HG03066 (cell line): ENCODE data around the gene EXOC4.
"Not testable (repeated sequence)": the region's sequence is repeated elsewhere in the genome, so short reads cannot be mapped to it uniquely, and the experiment has no call there.

Experiments
- ATAC-seq: cut with Tn5 transposase; IDR thresholded peaks from one replicate; pipeline ENCODE4 v1.9.1; 2021; ENCODE audit warnings: low read depth; ENCODE audit not compliant: unreplicated experiment

EXOC4 gene

DNA sequence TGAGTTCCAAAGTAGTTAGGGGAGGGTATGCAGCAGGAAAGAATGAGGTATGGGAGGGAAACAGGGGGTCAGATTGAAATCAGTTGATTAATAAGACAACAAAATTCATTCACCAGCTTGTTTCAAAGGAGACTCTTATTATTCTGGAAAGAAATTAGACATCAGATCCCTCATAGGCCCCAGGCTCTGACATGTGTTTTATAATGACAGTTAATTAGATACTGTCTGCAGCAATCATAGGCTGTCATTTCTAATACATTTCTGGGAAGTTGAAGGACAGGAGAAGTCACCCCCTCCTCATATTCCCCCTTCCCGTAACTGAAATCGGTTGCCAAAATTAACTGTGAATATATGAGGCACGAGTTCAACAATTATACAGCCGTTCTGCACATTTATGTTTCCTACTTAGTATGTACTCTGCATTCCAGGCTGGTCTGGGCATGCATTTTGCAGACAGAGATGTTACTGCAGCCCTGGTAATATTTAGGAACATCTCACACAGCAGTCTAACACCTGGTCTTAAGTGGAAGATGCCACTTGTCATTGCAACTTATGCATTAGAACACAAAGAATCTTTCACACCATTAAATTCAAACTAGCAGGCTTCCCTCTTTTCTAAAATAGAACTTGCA lies 519.0 kb downstream of the EXOC4 start:
- ATAC-seq: no peak

DNA sequence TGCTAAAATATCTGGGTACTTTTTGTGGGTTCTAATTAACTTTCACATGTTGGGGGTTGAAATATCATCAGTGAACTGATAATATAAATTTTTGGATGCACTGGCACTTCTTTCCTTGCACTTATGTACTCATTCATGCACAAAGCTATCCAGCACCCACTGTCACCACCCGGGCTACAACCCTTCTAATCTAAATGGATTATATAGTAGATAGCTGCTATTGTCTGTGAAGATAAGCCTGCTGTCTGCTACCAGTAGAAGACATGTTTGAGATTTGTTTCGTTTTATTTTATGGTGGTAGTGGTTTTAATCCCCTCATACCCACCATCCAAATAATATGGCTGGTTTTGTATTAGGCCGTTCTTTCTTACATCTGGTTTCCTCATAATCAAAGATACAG lies 520.7 kb downstream of the EXOC4 start:
- ATAC-seq: no peak

DNA sequence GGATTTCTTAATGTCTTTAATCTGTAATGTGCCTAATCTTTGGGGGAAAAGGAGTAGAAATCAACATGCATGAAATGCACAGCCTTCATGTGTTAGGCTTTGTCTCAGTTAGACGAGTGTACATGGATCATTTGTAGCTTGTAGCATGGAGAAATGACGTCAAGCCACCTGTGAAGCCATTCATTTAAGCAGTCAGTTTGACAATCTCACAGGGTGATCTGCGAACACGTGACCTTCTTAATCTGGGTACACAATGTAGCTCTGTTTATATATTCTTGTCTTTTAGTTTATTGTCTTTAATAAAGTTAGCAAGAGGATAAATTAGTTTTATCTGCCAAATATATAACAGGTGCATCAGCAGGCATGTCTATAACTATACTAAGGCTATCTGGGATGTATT lies 522.3 kb downstream of the EXOC4 start:
- no peak for ATAC-seq

DNA sequence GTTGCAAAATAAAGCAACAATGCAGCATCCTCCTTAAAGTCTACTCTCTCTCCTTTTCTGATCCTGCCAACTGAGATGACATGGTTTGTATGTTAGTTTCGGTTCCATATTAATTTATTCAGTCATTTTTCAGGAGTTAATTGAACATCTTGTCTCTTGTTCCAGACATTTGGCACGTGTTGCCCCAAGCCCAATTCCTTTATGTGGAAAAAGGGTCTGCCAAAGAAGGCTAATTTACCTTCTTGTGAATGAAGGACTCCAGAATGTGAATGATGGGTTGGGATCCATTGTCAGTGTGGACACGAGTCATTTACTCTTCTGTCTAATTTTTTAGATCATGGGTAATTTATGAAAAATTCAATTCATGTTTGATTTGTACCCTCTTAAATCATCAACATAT lies 523.4 kb downstream of the EXOC4 start:
- ATAC-seq: no peak

DNA sequence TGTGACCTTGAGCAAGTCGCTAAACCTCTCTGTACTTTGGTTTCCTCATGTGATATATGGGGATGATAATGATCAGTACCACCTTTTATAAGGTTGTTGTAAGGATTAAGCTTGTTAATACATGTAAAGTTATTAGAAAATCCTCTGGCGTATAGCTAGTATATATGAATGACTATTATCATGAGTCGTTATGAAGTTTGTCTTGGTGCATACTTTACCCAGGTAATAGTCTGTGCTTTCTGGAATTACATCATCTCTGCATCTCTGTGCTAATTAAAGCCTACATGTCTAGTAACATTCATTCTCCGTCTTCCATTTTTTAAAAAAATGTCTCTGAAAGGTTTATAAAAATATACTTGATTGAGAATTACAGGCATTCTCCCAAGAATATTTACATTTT lies 524.8 kb downstream of the EXOC4 start:
- ATAC-seq: no peak

DNA sequence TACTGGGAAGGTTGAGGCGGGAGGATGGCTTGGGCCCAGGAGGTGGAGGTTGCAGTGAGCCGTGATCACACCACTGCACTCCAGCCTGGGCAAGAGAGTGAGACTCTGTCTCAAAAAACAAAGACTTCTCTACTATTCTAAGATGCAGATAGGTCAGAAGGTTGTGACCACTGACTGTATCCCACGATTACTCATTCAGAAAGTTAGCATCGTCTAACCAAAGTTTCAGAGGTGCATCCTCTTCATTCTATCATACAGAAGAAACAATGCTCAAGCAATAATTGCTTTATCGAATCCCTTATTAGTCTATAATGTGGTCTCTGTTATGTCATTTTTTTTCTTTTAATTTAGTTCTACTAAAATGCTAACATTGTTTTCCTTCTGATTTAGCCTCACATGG lies 525.6 kb downstream of the EXOC4 start:
- ATAC-seq: peak; percentile 85

DNA sequence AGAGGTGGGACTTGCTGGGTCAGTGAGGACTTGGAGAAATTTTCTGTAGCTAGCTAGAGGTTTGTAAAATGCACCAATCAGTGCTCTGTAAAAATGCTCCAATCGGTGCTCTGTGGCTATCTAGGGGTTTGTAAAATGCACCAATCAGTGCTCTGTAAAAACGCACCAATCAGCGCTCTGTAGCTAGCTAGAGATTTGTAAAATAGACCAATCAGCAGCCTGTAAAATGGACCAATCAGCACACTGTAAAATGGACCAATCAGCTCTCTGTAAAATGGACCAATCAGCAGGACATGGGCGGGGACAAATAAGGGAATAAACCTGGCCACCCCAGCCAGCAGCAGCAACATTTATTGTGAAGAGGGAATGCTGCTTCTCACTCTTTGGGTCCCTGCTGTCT lies 526.7 kb downstream of the EXOC4 start:
- ATAC-seq: not testable (repeated sequence)

DNA sequence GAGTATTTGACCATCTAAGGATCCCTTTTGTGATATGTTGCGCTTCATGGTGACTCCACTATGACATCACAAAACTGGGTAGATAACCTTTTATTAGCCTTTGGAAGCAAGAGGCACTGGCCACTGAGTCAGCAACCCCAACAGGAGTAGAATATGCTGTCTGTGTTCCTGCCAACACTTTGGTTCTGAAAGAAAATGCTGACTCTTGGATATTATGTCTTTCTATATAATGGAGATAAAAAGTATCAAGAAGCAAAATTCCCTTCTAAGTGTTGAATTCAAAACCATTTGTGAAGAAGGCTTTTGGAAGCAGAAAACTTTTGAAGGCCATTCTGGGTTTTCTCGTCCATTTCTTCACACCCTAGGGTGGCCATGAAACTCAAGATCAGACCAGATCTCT lies 528.0 kb downstream of the EXOC4 start:
- ATAC-seq: no peak

DNA sequence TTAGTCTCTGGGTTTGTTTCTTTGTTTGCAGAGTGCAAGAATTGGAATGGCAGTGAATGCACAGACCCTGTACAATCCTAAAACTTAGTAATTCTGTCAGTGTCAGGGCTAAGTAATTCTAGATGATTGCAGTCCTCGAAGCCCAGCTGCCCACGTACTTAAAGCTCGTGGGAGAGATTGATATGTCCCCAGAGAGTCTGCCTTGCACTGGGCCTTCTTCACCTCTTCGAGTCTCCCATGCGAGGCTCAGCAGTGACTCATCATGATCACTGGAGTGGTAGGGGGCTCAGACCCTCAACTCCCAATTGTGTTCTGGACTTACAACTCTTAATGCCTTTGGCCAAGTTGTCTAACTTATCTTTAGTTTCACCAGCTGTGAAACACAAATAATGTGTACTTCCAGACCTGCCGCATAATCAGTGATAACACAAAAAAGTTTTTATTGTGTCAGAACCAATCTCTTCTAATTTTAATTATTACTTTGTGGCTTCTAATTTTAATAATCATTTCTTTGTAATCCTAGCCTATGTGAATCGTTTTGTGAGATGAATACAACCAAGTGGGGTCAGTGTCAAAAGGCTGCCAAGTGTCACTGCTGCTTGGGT lies 528.7 kb downstream of the EXOC4 start:
- ATAC-seq: no peak

DNA sequence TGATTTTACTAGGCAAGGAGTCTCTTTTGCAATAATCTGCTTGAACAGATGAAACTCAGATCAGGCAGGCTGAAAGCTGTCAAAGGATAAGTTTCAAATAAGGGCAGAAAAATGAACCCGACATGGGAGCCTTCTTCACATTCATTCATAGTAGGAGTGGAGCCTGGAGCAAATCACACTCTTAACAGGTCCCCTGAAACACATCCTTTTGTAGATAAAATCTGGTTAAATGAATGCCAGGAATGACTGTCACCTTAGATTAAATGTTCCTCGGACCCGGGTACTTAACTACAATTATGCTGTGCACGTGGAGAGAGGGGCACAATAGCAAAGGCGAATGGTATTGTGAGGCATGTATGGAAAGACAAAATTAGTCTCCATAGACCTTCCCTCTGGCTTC lies 529.6 kb downstream of the EXOC4 start:
- ATAC-seq: no peak

DNA sequence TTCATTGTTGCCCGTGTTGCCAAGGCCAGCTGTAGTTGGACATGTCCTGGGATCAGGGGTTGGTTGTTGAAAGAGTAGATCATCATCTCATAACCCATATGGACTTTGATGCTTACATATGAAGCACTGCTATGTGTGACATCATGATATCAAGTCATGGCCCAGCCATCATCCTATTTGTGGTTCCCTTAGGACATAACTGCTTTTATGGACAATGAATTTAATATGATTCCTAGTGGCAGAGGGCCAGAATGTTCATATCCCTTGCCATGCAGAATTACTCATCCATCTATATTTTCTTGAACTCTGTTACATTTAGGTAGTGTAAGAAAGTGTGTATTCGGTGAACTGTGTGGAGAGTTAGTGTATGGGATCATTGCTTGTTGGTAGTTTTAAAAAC lies 530.4 kb downstream of the EXOC4 start:
- ATAC-seq: no peak

DNA sequence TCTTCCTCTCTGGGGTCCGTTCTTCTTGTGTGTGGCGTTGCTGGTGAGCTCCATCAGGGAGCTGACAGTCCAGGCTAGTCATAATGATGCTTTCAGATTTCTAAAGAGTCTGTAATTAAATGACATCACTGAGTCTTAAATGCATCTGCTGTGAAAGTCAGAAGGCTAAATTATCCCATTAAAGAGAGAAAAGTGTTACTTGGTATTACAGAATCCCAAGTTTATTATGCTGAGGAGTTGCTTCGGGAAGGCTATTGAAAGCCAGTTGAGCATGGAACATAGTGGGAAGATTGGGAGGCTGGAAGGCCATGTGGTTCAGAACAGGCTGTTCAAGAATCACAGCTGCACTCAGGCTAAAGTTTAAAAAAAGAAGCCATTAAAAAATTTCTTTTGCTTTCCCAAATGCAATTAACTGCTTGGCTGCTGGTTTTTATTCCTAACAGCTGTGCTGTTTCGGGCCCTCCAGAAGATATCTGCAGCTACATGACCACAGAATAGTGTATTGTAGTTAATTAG lies 531.7 kb downstream of the EXOC4 start:
- no peak for ATAC-seq

DNA sequence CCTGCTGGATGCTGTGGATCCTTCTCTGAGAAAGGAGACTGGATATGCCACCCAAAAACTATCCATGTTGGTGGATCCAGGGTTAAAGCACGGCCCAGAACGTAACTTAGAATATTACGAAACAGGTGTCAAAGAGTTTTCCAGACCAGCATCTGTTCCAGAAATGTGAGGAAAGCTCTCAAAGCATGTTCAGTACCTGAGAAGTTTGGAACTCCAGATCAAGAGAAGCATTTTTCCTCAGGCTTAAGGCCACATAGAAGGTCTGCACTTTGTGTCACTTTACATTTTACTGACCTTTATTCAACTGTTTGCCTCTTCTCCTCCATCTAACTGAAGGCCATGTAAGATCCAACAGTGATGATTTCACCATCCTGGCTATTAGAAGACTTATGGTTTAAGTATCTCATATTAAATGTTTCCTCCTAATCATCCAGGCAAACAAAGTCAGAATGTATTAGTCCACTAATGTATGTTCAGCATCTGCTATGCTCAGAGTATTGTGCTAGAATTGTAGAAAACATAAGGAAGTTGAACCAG lies 533.6 kb downstream of the EXOC4 start:
- no peak for ATAC-seq

DNA sequence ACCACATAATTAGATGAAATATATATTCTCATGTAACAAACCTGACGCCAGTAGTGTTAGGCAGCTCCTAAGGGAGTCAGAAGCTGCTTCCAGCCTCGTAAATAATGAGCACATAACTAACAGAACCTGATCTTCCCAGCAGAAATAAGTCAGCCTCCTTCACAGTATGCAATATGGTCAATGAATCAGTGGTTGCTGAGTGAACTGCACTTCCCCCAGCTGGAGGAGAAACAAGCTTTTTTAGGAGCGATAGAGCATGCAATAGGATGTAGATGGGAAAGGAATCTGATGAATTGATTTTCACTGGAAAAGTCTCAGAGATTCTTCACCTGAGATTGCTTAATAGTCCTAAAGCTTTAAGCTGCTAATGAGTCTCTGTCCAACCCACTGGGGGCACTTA lies 537.1 kb downstream of the EXOC4 start:
- ATAC-seq: no peak

DNA sequence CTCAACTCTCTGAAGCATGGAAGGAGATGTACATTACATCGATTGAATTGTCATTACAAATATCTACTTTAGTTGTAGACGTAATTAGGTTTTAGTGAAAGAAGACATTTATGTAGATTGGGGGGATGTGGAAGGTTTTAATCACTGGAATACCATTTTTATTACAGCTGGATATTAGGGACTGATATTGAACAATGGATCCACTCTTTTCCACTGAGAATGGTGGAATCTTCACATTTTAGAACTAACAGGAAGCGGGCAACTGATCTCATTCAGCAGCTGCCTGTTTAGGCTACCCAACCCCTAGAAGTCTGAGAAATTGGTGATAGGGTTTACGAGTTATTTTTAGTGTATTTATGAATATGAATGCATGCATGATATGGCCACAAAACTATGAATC lies 538.0 kb downstream of the EXOC4 start:
- no peak for ATAC-seq

DNA sequence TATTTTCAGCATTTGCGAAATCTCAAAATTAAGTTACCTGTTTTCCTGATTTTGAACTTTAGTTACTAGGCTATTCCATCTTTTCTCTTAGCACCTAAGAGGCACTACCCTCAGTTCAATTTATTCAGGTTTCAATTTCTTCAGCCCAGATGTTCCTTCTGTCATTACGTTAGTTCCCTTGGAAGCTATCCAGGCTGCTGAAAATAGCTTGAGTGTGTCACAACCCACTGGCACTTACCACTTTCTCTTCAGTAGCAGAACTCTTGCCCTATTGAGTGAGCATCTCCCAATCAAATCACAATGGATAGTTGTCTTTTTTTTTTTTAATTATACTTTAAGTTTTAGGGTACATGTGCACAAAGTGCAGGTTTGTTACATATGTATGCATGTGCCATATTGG lies 541.6 kb downstream of the EXOC4 start:
- no peak for ATAC-seq

DNA sequence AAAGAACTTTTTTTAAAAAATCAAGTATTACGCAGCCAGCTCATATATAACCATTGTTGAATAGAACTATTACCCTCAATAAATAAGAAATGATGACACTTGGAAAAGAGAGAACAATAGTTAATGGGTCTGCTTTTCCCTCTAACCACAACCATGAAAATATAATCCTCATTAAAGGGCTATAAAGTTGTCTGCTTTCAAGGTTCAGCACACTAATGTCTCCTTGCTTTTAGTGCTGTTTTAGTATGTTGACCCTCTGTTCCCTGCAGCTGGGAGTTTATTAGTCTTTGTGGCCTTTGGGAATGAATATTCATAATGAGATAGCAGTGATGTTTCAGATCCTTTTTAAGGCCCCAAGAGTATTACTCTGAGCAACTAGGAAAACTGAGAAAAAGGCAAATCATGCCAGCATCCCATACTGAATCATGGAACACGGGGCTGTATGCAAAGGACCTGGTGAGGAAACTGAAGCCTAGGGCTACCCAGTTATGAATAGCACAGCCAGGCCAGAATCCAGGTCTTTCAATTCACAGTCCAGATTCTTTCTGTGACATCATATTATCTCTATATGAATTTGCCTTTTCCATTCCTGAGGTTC lies 542.3 kb downstream of the EXOC4 start:
- ATAC-seq: no peak

DNA sequence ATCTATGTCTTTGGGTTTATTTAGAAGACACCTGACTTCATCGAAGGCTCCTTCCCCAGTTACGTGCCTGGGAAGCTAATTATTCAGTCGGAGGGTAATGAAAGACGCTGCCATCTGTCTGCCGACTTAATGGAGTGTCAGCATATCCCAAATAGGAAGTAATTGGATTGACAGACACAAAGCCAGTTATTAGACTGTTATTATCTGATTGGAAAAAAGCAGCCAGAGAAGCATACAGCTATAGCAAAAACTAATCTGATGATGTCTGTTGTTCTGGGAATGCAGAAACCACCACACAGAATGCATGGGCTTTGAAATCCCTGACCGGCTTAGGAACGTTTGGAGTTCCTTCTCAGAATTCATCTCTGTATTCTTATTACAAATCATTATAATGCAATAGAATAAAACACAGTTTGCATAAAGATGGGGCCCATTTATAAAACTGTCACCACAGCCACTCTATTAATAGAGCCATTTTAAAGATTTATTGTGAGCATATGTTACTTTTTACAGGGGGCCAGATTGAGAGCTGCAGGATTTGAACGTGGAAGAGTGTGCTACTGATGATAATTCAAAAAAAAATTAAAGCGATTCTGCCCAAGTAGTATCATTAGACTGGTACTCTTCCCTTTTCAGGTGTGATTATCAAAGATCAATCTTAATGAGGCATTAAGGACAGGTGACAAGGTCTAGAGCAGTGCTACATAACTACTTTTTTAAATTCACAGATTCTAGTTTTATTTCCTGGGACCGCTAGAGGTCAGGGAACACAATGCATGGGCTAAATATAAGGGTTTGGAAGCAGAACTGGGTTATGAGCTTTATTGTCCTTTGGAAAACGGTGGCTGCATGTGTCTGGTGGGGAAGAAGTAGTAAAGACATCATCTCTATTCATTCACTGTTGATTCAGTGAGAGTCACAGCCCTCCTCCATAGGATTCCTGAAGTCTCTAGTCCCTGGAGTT lies 544.2 kb downstream of the EXOC4 start:
- no peak for ATAC-seq

DNA sequence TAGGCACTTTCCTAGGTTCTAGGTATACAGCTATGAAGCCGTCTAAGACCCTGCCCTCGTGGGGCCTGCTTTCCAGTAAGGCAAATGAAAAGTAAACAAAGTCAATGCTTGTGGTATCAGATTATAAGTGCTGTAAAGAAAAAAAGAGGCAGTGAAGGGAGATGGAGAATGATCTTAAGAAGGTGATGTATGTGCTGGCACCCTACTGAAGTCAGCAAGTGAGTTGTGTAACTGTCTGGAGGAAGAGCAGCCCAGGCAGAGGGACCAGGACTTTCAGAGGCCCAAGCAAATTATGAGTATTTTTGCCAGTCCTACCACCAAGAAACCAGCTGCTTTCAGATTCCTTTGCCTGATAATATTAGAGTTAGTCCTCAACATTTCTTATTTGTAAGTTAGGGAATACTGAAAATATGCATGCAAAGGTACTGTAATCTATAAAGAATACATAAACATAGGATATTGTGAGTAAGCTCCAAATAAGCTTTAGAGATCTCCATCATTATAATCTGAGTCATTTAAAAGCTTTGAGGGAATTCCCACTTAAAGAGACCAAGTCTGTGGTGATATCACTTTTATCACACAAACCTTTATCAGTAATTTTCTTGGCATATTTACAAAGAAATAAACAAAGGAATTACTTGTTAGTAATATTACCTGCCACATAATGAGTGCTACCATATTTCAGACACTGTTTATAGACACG lies 545.1 kb downstream of the EXOC4 start:
- ATAC-seq: no peak

DNA sequence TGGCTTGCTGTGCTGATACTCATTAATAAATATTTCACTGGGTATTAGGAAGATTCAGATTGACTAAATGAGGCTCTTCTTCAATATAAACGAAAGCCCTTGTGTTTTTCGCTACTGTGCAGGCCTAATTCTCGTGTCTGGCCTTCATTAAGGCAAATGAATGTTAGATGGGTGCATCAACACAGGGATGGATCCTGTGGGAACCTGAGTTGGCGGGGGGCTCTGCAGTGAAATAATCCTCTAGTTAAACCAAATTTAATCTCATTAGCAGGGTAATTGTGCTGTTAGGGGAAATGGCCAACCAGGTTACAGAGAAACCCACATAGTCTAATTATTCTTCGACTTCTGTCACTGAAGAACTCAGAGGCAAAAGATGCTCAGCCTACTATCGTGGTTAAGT lies 548.5 kb downstream of the EXOC4 start:
- no peak for ATAC-seq
